Testis (tissue), 3 donors: ENCODE results near the gene CASTOR1. TPM values are rescaled to one million over a fixed set of nuclear protein-coding genes. Genes with fewer than 3 reads are reported as not detected.

ENCODE experiments used
- DNase-seq: peaks from one replicate; pipeline ENCODE4 v3.0.0-alpha.2; 2019
- H3K27ac ChIP-seq, 2 donors: fragments of 200-600 bp; sonication (generic); one replicate each; pipeline ENCODE4 v1.5.1; 2019
- H3K27me3 ChIP-seq: fragments of 200-600 bp; sonication (generic); one replicate; pipeline ENCODE4 v1.5.1; 2019
- H3K36me3 ChIP-seq: fragments of 200-600 bp; sonication (generic); one replicate; pipeline ENCODE4 v1.5.1; 2017; ENCODE audit warnings: low read depth; ENCODE audit errors: missing control alignments
- H3K4me1 ChIP-seq: fragments of 200-600 bp; sonication (generic); one replicate; pipeline ENCODE4 v1.5.1; 2019
- H3K4me3 ChIP-seq, 2 donors: fragments of 200-600 bp; sonication (generic); one replicate each; pipeline ENCODE4 v1.5.1; 2017 to 2019
- H3K9me3 ChIP-seq: fragments of 200-600 bp; sonication (generic); one replicate; pipeline ENCODE4 v1.5.1; 2017
- CTCF ChIP-seq, 3 experiments: fragments of 450-650 bp in 2 of 3; fragments of 200-600 bp in 1 of 3; sonication (generic) in 1 of 3; IDR thresholded peaks; one replicate each; pipeline ENCODE4 v1.5.1; 2016 to 2019; ENCODE audit warnings: antibody characterized with exemption in 3 of 3, mild to moderate bottlenecking in 2 of 3, moderate library complexity in 1 of 3
- POLR2A ChIP-seq: fragments of 450-650 bp; IDR thresholded peaks from one replicate; pipeline ENCODE4 v1.6.1; 2017; ENCODE audit warnings: antibody characterized with exemption, mild to moderate bottlenecking, moderate library complexity
- WGBS, 2 donors: methylation state at CpG; one replicate each; pipeline ENCODE4 v1.1.5; 2018; 5-methylcytosine and 5-hydroxymethylcytosine counted together
- intact Hi-C: fragments of 100-400 bp; cut with DNase I; formaldehyde crosslinking; loops from one replicate; pipeline ENCODE4 v1.15.1; 2023; ENCODE audit warnings: low total_unique reads
- polyA plus RNA-seq: library from polyadenylated mRNA; stranded (reverse); fragments of 350-450 nt; fragmentation: Illumina TruSeq; extraction: RNeasy Lipid Tissue Mini Kit (QIAGEN cat#74804); gene quantifications from one replicate; pipeline ENCODE4 v1.2.3, GENCODE V29; 2014; ENCODE audit warnings: low read depth, low replicate concordance; ENCODE audit not compliant: insufficient read depth
- total RNA-seq, 2 donors: library from RNA; depleted of rRNA; stranded (reverse); fragments of >200 nt; gene quantifications; one replicate each; pipeline ENCODE4 v1.2.3, GENCODE V29; 2016

Gene CASTOR1
- total and polyA plus RNA-seq, 3 donors from 2014 or later, result 32.8 to 71.4 (median 36.7) TPM

- intact Hi-C loops, result no loop called here
- H3K9me3 ChIP-seq, result no peaks in the 10 kb centered on the region
- peaks cover 23% of the 10 kb centered on the region for H3K4me1 ChIP-seq
- DNase-seq, result no peak
- no peak for TF ChIP-seq CTCF (IDR thresholded peaks at IDR 0.05)
- TF ChIP-seq POLR2A, result no peak
- no peaks in the 10 kb centered on the region for H3K27me3 ChIP-seq
- no peak overlapping the region for H3K4me3 ChIP-seq
- H3K36me3 ChIP-seq, result no peaks in the 10 kb centered on the region
- H3K27ac ChIP-seq, result no peak overlapping the region
- 70 to 86% methylated on average over 3 of the region's 3 CpGs for WGBS, 2 donors
Observed at GRCh38 chr22:30328466-30329049, 39.3 kb upstream of the CASTOR1 start.

GRCh38 chr22:30327864-30328345, 38.6 kb upstream of the CASTOR1 start:
- peaks cover 28% of the 10 kb centered on the region for H3K4me1 ChIP-seq
- no peak overlapping the region for H3K27ac ChIP-seq
- DNase-seq, result no peak
- H3K4me3 ChIP-seq, result no peak overlapping the region
- H3K36me3 ChIP-seq, result no peaks in the 10 kb centered on the region
- H3K9me3 ChIP-seq, result no peaks in the 10 kb centered on the region
- 60 to 77% methylated on average over 5 of the region's 5 CpGs for WGBS, 2 donors
- no peak for TF ChIP-seq POLR2A
- no peak for TF ChIP-seq CTCF (IDR thresholded peaks at IDR 0.05)
- H3K27me3 ChIP-seq, result no peaks in the 10 kb centered on the region
- intact Hi-C loops, result no loop called here

GRCh38 chr22:30326706-30327362, 37.5 kb upstream of the CASTOR1 start, which contains the start of gene TBC1D10A:
TBC1D10A (minus strand) TSS chr22:30326941; CDS start chr22:30326881, 60 bp downstream.
- H3K4me3 ChIP-seq, result peak within 1 kb of the TSS; percentile 87 to 98
- H3K27me3 ChIP-seq, result no peaks in the 10 kb centered on the region
- H3K36me3 ChIP-seq, result no peaks in the 10 kb centered on the region
- H3K4me1 ChIP-seq, result peaks cover 30% of the 10 kb centered on the region
- H3K9me3 ChIP-seq, result no peaks in the 10 kb centered on the region
- peak; percentile 96 for DNase-seq
- TF ChIP-seq POLR2A, result peak; percentile 73
- no peak for TF ChIP-seq CTCF (IDR thresholded peaks at IDR 0.05)
- intact Hi-C loops, result no loop called here
- peak within 1 kb of the TSS; percentile 84 to 88 for H3K27ac ChIP-seq
- 1% methylated on average over 52 of the region's 69 CpGs; no CpG with 5 or more reads in 1 of the 2 donors for WGBS, 2 donors

GRCh38 chr22:30326255-30326705, 37.0 kb upstream of the CASTOR1 start:
- Histone ChIP-seq H3K9me3 (no peaks in the 10 kb centered on the region), H3K27me3 (no peaks in the 10 kb centered on the region), H3K4me1 (peaks cover 36% of the 10 kb centered on the region), H3K27ac (peak overlapping the region; percentile 84 to 88), H3K4me3 (peak overlapping the region; percentile 87 to 98), H3K36me3 (no peaks in the 10 kb centered on the region)
- TF ChIP-seq CTCF (IDR thresholded peaks at IDR 0.05) (no peak), POLR2A (no peak)
- DNase-seq, result peak; percentile 58
- intact Hi-C loops, result no loop called here
- 1 to 2% methylated on average over 10 to 33 of the region's 34 CpGs for WGBS, 2 donors
